ENCODE data around the gene GNMT. TPM values are rescaled to one million over a fixed set of nuclear protein-coding genes. Genes with fewer than 3 reads are reported as not detected.
A peak's percentile ranks its signal among the peaks of the same experiment; 100 is the strongest.

GNMT gene
- total and polyA plus RNA-seq, 2 donors (not counting 1 experiment from before 2014, with no cell fraction given): 0.06 TPM; not detected in 1

DNA sequence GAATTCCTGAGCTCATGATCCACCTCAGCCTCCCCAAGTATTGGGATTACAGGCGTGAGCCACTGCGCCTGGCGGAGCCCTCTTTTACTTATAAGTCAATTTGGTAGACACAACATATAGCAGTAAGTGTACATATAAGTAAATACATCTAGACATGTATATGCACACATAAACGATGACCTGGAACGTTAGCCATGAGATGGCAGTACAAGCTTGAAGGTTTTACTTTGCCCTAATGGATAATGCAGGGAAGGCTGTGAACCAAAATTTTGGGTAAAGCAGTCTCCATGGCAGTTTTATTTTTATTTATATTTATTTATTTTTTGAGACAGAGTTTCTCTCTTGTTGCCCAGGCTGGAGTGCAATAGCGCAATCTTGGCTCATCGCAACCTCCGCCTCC, 2.4 kb upstream of the GNMT start:
- DNase-seq (ENCODE audit: low read depth in 2 of 2): peak in 1 of 2 donors; percentile 18

DNA sequence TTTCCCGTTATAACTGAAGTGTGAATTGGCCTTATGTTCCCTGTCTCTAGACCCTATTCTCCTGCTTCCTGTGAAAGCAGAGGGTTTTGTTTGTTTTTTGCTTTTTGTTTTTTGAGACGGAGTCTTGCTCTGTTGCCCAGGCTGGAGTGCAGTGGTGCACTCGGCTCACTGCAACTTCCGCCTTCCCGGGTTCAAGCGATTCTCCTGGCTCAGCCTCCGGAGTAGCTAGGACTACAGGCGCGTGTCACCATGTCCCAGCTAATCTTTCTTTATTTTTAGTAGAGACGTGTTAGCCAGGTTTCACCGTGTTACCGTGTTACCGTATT, 674 bp upstream of the GNMT start:
- Histone ChIP-seq H2AFZ (ENCODE audit: low read length) (peak overlapping the region; percentile 60), H3K4me3 (replicated peaks in 1 of 4; ENCODE audit: control extremely low read depth in 1 of 4, insufficient read depth in 1 of 4, low read depth in 3 of 4, low read length in 4 of 4) (peak overlapping the region in 1 of 4 experiments; percentile 53), H3K4me2 (ENCODE audit: extremely low read depth, insufficient read depth, low read length) (peak overlapping the region; percentile 83)

More for the DNA sequence above, 2.4 kb upstream of the GNMT start:
- Histone ChIP-seq H2AFZ (ENCODE audit: low read length) (no peak overlapping the region), H3K4me1 (ENCODE audit: control insufficient read depth, extremely low read depth, insufficient read depth, low read length) (peaks cover 6% of the 10 kb centered on the region), H3K9me3 (ENCODE audit: control insufficient read depth, insufficient read depth, low read depth, low read length) (no peaks in the 10 kb centered on the region), H3K27ac (ENCODE audit: insufficient read depth, low read length) (no peak overlapping the region), H4K20me1 (ENCODE audit: control insufficient read depth, extremely low read depth, insufficient read depth, low read length) (no peaks in the 10 kb centered on the region), H3K4me3 (replicated peaks in 1 of 4; ENCODE audit: control extremely low read depth in 1 of 4, insufficient read depth in 1 of 4, low read depth in 3 of 4, low read length in 4 of 4) (no peak overlapping the region), H3K79me2 (ENCODE audit: control insufficient read depth, insufficient read depth, low read length) (no peaks in the 10 kb centered on the region), H3K36me3 (ENCODE audit: control insufficient read depth, insufficient read depth, low read length) (no peaks in the 10 kb centered on the region), H3K9ac (ENCODE audit: insufficient read depth, low read length) (no peak overlapping the region), H3K27me3 (ENCODE audit: control insufficient read depth, insufficient read depth, low read length) (no peaks in the 10 kb centered on the region), H3K4me2 (ENCODE audit: extremely low read depth, insufficient read depth, low read length) (no peak overlapping the region)
- TF ChIP-seq, protein P1, sequence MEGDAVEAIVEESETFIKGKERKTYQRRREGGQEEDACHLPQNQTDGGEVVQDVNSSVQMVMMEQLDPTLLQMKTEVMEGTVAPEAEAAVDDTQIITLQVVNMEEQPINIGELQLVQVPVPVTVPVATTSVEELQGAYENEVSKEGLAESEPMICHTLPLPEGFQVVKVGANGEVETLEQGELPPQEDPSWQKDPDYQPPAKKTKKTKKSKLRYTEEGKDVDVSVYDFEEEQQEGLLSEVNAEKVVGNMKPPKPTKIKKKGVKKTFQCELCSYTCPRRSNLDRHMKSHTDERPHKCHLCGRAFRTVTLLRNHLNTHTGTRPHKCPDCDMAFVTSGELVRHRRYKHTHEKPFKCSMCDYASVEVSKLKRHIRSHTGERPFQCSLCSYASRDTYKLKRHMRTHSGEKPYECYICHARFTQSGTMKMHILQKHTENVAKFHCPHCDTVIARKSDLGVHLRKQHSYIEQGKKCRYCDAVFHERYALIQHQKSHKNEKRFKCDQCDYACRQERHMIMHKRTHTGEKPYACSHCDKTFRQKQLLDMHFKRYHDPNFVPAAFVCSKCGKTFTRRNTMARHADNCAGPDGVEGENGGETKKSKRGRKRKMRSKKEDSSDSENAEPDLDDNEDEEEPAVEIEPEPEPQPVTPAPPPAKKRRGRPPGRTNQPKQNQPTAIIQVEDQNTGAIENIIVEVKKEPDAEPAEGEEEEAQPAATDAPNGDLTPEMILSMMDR (conservative IDR thresholded peaks at IDR 0.05 in 1 of 2, IDR thresholded peaks at IDR 0.05 in 1 of 2; ENCODE audit: low read depth in 1 of 2, low read length in 2 of 2): no peak
- no peak for TF ChIP-seq EZH2 (IDR thresholded peaks at IDR 0.05; ENCODE audit: low read length, missing control alignments)

DNA sequence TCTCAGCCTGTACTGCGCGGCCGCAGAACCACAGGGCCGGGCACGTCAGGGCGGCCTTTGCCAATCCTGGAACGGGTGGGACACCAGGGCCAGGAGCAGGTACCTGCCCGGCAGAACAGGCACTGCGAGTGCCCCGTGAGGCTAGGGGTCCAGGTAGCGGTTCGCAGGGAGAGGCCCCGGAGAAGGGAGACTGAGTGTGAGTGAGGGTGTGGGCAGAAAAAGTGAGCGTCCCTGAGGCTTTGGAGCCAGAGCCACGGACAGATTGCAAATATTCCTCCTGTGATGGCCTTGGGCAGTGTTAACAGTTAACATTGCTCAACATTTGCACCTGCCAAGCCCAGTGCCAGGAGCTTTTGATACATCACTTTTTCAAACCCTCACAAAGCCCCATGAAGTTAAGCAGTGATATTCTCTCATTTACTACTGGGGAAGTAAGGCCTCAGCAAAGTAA, 491 bp downstream of the GNMT start:
- Histone ChIP-seq H2AFZ (ENCODE audit: low read length) (no peak overlapping the region), H3K27me3 (ENCODE audit: control insufficient read depth, insufficient read depth, low read length) (no peaks in the 10 kb centered on the region), H3K4me2 (ENCODE audit: extremely low read depth, insufficient read depth, low read length) (peak overlapping the region; percentile 83), H3K9ac (ENCODE audit: insufficient read depth, low read length) (no peak overlapping the region), H3K4me3 (replicated peaks in 1 of 4; ENCODE audit: control extremely low read depth in 1 of 4, insufficient read depth in 1 of 4, low read depth in 3 of 4, low read length in 4 of 4) (peak overlapping the region in 3 of 4 experiments; percentile 27 to 53 (median 50)), H3K4me1 (ENCODE audit: control insufficient read depth, extremely low read depth, insufficient read depth, low read length) (peaks cover 6% of the 10 kb centered on the region), H3K79me2 (ENCODE audit: control insufficient read depth, insufficient read depth, low read length) (no peaks in the 10 kb centered on the region), H3K36me3 (ENCODE audit: control insufficient read depth, insufficient read depth, low read length) (peaks cover 2% of the 10 kb centered on the region), H4K20me1 (ENCODE audit: control insufficient read depth, extremely low read depth, insufficient read depth, low read length) (no peaks in the 10 kb centered on the region), H3K9me3 (ENCODE audit: control insufficient read depth, insufficient read depth, low read depth, low read length) (no peaks in the 10 kb centered on the region), H3K27ac (ENCODE audit: insufficient read depth, low read length) (no peak overlapping the region)
- DNase-seq (ENCODE audit: low read depth in 2 of 2): no peak
- TF ChIP-seq EZH2 (IDR thresholded peaks at IDR 0.05; ENCODE audit: low read length, missing control alignments): no peak
- TF ChIP-seq, protein P1 (conservative IDR thresholded peaks at IDR 0.05 in 1 of 2, IDR thresholded peaks at IDR 0.05 in 1 of 2; ENCODE audit: low read depth in 1 of 2, low read length in 2 of 2): no peak

More for the DNA sequence above, 674 bp upstream of the GNMT start:
- Histone ChIP-seq H3K4me1 (ENCODE audit: control insufficient read depth, extremely low read depth, insufficient read depth, low read length) (peaks cover 6% of the 10 kb centered on the region), H3K27ac (ENCODE audit: insufficient read depth, low read length) (no peak overlapping the region), H3K9ac (ENCODE audit: insufficient read depth, low read length) (no peak overlapping the region), H3K79me2 (ENCODE audit: control insufficient read depth, insufficient read depth, low read length) (no peaks in the 10 kb centered on the region), H3K9me3 (ENCODE audit: control insufficient read depth, insufficient read depth, low read depth, low read length) (no peaks in the 10 kb centered on the region), H4K20me1 (ENCODE audit: control insufficient read depth, extremely low read depth, insufficient read depth, low read length) (no peaks in the 10 kb centered on the region), H3K36me3 (ENCODE audit: control insufficient read depth, insufficient read depth, low read length) (peaks cover 2% of the 10 kb centered on the region), H3K27me3 (ENCODE audit: control insufficient read depth, insufficient read depth, low read length) (no peaks in the 10 kb centered on the region)
- no peak for DNase-seq (ENCODE audit: low read depth in 2 of 2)
- TF ChIP-seq EZH2 (IDR thresholded peaks at IDR 0.05; ENCODE audit: low read length, missing control alignments): no peak
- TF ChIP-seq, protein P1 (conservative IDR thresholded peaks at IDR 0.05 in 1 of 2, IDR thresholded peaks at IDR 0.05 in 1 of 2; ENCODE audit: low read depth in 1 of 2, low read length in 2 of 2): no peak
